Measurements from ENCODE around the gene MPI.

DNA sequence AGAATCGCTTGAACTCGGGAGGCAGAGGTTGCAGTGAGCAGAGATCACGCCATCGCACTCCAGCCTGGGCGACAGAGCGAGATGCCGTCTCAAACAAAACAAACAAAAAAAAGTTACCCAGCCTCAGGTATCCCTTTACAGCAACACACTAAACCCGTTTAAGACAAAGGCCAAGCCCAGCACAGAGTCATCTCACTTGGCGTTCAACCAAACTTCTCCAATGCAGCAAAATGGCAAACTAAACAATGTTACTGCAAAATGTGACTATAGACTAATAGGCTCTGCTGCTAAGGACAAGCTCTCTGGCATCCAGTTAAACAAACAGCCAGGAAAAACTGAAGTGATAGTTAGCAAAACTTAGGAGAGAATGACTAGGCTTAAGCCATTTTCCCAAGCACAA is 23.2 kb downstream of the MPI start:
- TF ChIP-seq EZH2 (IDR thresholded peaks at IDR 0.05; ENCODE audit: borderline replicate concordance, low read length): no peak
- TF ChIP-seq, protein P1, sequence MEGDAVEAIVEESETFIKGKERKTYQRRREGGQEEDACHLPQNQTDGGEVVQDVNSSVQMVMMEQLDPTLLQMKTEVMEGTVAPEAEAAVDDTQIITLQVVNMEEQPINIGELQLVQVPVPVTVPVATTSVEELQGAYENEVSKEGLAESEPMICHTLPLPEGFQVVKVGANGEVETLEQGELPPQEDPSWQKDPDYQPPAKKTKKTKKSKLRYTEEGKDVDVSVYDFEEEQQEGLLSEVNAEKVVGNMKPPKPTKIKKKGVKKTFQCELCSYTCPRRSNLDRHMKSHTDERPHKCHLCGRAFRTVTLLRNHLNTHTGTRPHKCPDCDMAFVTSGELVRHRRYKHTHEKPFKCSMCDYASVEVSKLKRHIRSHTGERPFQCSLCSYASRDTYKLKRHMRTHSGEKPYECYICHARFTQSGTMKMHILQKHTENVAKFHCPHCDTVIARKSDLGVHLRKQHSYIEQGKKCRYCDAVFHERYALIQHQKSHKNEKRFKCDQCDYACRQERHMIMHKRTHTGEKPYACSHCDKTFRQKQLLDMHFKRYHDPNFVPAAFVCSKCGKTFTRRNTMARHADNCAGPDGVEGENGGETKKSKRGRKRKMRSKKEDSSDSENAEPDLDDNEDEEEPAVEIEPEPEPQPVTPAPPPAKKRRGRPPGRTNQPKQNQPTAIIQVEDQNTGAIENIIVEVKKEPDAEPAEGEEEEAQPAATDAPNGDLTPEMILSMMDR (conservative IDR thresholded peaks at IDR 0.05 in 1 of 2, IDR thresholded peaks at IDR 0.05 in 1 of 2; ENCODE audit: extremely low read depth in 1 of 2, insufficient read depth in 1 of 2, low read depth in 1 of 2, low read length in 2 of 2): no peak
